ENCODE results near the gene KSR1.

GRCh38 chr17:27598337-27599050 lies 142.2 kb downstream of the KSR1 start:
- no peak for TF ChIP-seq CTCF (IDR thresholded peaks at IDR 0.05)
- TF ChIP-seq POLR2AphosphoS5 (IDR thresholded peaks at IDR 0.05) = no peak
- TF ChIP-seq POLR2A (IDR thresholded peaks at IDR 0.05) = no peak
